GM23338 (cell line): Measurements from ENCODE around the gene NDNF.

Source experiments
- CREB1 ChIP-seq: fragments of 250-450 bp; sonication (Bioruptor Pico); IDR thresholded peaks from 2 replicates; pipeline ENCODE4 v1.5.0; 2020; ENCODE audit warnings: low read depth, mild to moderate bottlenecking, moderate library complexity
- EZH2 ChIP-seq: fragments of 200-600 bp; sonication (generic); IDR thresholded peaks from one replicate; pipeline ENCODE4 v1.8.0; 2017; ENCODE audit warnings: antibody characterized with exemption, mild to moderate bottlenecking, low read depth; ENCODE audit not compliant: unreplicated experiment
- EZH2phosphoT487 ChIP-seq: fragments of 200-600 bp; sonication (generic); IDR thresholded peaks from one replicate; pipeline ENCODE4 v1.8.1; 2018; ENCODE audit warnings: antibody characterized with exemption; ENCODE audit not compliant: unreplicated experiment
- JUNB ChIP-seq: IDR thresholded peaks from one replicate; pipeline ENCODE4 v1.6.1; 2016; ENCODE audit warnings: antibody characterized with exemption; ENCODE audit not compliant: unreplicated experiment
- POLR2AphosphoS5 ChIP-seq: IDR thresholded peaks from 2 replicates; pipeline ENCODE4 v1.6.1; 2016; ENCODE audit warnings: antibody characterized with exemption, low read depth
- TF ChIP-seq, protein P1 (sequence below), 2 experiments: fragments of 200-600 bp in 1 of 2; sonication (generic) in 1 of 2; conservative IDR thresholded peaks; 2 replicates each; pipeline versions ENCODE4 v1.5.1 to v1.6.1; 2016 to 2017; ENCODE audit warnings: antibody characterized with exemption in 2 of 2, low read depth in 2 of 2, mild to moderate bottlenecking in 2 of 2, moderate library complexity in 1 of 2
- TF ChIP-seq, protein P2 (sequence below): IDR thresholded peaks from one replicate; pipeline ENCODE4 v1.6.1; 2018; ENCODE audit warnings: antibody characterized with exemption; ENCODE audit not compliant: unreplicated experiment

DNA sequence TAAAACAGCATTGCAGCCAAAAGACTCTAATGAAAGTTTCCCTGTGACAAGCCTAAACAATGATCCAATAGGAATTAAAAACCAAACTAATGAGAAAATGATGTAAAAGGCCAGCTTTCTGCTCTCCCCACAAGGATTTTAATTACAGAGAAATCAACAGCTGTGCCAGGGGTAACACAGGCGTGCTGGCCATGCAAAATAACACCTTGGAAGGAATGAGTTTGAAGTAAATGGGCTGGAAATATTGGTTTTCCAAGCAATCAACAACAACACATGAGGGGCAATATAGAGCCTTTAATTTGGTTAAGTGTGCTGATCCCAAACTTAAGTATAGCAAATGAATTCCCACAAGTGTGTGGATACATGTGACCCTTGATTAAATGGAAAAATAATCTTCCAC is 56.9 kb downstream of the NDNF start:
- TF ChIP-seq, protein P1, sequence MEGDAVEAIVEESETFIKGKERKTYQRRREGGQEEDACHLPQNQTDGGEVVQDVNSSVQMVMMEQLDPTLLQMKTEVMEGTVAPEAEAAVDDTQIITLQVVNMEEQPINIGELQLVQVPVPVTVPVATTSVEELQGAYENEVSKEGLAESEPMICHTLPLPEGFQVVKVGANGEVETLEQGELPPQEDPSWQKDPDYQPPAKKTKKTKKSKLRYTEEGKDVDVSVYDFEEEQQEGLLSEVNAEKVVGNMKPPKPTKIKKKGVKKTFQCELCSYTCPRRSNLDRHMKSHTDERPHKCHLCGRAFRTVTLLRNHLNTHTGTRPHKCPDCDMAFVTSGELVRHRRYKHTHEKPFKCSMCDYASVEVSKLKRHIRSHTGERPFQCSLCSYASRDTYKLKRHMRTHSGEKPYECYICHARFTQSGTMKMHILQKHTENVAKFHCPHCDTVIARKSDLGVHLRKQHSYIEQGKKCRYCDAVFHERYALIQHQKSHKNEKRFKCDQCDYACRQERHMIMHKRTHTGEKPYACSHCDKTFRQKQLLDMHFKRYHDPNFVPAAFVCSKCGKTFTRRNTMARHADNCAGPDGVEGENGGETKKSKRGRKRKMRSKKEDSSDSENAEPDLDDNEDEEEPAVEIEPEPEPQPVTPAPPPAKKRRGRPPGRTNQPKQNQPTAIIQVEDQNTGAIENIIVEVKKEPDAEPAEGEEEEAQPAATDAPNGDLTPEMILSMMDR (conservative IDR thresholded peaks at IDR 0.05; ENCODE audit: low read depth in 2 of 2), result no peak
- TF ChIP-seq, protein P2, sequence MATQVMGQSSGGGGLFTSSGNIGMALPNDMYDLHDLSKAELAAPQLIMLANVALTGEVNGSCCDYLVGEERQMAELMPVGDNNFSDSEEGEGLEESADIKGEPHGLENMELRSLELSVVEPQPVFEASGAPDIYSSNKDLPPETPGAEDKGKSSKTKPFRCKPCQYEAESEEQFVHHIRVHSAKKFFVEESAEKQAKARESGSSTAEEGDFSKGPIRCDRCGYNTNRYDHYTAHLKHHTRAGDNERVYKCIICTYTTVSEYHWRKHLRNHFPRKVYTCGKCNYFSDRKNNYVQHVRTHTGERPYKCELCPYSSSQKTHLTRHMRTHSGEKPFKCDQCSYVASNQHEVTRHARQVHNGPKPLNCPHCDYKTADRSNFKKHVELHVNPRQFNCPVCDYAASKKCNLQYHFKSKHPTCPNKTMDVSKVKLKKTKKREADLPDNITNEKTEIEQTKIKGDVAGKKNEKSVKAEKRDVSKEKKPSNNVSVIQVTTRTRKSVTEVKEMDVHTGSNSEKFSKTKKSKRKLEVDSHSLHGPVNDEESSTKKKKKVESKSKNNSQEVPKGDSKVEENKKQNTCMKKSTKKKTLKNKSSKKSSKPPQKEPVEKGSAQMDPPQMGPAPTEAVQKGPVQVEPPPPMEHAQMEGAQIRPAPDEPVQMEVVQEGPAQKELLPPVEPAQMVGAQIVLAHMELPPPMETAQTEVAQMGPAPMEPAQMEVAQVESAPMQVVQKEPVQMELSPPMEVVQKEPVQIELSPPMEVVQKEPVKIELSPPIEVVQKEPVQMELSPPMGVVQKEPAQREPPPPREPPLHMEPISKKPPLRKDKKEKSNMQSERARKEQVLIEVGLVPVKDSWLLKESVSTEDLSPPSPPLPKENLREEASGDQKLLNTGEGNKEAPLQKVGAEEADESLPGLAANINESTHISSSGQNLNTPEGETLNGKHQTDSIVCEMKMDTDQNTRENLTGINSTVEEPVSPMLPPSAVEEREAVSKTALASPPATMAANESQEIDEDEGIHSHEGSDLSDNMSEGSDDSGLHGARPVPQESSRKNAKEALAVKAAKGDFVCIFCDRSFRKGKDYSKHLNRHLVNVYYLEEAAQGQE, result no peak
- TF ChIP-seq CREB1 (CRISPR knock-in tag) (no peak), POLR2AphosphoS5 (no peak), EZH2 (no peak), JUNB (no peak), EZH2phosphoT487 (no peak)
